Stimulated activated CD4-positive, alpha-beta T cell treated with anti-CD3 and anti-CD28 coated beads, Interleukin-12 subunit alpha, Interleukin-12 subunit beta, amount 100 ng/mL, for 4 hours (primary cell): ENCODE results near the gene EEFSEC.

ENCODE experiments used
- DNase-seq: peaks from one replicate; pipeline ENCODE4 v3.0.0-alpha.2; 2020

EEFSEC gene, protein sequence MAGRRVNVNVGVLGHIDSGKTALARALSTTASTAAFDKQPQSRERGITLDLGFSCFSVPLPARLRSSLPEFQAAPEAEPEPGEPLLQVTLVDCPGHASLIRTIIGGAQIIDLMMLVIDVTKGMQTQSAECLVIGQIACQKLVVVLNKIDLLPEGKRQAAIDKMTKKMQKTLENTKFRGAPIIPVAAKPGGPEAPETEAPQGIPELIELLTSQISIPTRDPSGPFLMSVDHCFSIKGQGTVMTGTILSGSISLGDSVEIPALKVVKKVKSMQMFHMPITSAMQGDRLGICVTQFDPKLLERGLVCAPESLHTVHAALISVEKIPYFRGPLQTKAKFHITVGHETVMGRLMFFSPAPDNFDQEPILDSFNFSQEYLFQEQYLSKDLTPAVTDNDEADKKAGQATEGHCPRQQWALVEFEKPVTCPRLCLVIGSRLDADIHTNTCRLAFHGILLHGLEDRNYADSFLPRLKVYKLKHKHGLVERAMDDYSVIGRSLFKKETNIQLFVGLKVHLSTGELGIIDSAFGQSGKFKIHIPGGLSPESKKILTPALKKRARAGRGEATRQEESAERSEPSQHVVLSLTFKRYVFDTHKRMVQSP

GRCh38 chr3:128153156-128154041 lies at the start of gene EEFSEC:
Gene EEFSEC (plus strand): TSS chr3:128153481. CDS start chr3:128153508, 27 bp downstream.
- peak; percentile 85 for DNase-seq

- no peak for DNase-seq
Measured at GRCh38 chr3:128107834-128108233, 45.4 kb upstream of the EEFSEC start.

GRCh38 chr3:128111147-128111546 lies 42.1 kb upstream of the EEFSEC start:
- no peak for DNase-seq

DNA sequence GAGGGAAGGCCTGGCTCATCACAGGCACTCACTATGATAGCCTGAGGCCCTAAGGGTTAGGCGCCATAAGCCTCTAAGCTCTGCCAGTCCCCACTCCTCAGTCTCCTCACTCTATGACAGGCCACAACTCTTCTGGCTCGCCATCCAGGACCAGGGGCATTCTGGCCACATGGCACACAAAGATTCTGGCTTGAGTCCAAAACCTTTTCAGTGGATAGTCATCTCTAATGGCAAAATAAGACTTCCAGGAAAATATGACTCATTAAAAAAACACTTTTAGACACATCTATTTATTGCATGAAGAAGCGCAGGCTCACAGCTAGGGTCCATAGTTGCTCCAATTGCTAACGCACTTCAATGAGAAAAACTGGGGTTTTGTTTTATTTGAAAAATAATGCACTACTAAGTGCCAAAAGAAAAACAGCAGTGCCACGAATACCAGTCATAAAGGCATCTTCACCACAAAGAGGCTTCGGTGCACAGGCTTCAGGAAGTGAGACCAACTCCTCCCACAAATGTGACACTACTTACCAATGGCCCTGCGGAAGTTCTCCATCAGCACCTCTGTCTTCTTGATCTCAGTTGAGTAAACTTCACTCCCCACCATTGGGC lies 40.8 kb upstream of the EEFSEC start:
- peak; percentile 13 for DNase-seq

- DNase-seq: no peak
Measured at GRCh38 chr3:128113817-128114794, 39.2 kb upstream of the EEFSEC start.

GRCh38 chr3:128122013-128122412 lies 31.3 kb upstream of the EEFSEC start:
- DNase-seq: no peak

DNA sequence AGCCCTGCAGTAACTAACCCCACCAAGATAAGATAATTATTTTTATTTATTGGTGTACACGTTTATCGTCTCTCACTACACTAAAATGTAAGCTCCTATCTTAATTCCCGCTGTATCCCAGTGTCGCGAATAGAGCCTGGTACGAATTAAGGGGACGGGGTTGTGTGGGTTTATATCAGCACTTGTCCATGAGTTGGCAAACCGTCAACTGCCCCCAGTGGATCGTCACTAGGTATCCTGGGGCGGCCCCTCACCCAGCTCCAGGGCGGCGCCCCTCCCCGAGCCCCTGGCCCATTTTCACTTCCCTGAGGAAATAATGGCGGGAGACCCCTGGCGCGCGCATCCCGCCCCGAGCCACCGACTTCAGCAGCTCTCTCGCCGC lies 30.1 kb upstream of the EEFSEC start:
- DNase-seq: no peak

DNA sequence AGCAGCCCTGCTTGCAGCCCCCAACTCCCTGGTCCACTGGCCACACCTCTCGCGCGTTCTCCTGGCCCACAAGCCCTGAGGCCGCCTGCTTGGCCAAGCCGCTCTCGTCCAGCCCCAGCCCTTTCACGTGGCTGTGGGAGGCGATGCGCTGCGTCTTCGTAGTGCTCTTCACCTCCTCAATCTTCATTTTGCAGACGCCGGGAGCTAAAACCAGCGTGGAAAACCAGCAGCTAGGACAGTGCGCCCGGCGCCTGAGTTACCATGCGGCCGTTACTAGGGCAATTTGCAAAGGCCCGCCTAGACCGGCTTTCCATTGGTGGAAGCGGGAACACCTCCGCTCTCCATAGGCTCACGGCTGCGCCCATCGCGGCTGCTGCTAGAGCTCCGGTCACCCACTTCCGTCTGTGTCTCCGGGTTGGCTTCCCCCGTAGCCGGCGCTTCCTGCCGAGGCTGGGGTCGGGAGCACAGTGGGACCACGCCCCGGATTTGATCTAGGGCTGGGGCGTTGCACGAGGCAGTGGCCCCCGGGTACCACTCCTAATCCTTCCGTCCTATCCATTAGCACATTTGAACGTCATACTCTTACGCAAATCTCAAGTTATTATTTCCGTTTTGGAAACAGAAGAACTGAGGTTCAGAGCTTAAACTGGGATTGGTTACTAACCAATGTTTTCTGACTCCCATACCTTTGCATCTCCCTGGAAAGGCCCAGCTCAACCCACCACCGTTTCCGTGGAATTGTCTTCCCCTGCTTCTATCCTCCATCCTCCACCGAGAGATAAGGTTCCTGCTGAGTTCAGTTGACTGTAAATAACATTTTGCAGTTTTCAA lies 29.5 kb upstream of the EEFSEC start, which contains the start of gene RUVBL1:
Gene RUVBL1 (minus strand): TSS at position 275 of the 831 bp plus-strand sequence. CDS start 88 bp downstream, at position 187.
- peak; percentile 93 for DNase-seq

DNA sequence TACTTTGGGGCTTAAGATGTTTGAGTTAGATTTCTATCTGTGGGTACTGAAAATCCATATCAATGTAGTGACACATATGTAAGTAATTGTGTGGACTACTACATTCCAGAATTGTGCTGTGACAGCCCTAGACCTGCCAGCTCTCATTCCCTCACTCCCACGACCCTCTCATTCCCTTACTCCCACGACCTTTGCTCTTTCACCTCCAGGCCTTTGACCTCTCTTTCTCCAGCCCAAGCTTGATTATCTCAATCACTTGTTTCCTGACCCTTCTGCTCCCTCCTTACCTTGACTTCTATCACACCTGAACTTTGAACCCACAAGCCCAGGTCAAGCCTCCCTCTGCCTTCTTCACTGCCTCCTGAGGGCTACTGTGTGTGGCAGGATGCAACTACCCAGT lies 26.0 kb upstream of the EEFSEC start:
- DNase-seq: no peak

DNA sequence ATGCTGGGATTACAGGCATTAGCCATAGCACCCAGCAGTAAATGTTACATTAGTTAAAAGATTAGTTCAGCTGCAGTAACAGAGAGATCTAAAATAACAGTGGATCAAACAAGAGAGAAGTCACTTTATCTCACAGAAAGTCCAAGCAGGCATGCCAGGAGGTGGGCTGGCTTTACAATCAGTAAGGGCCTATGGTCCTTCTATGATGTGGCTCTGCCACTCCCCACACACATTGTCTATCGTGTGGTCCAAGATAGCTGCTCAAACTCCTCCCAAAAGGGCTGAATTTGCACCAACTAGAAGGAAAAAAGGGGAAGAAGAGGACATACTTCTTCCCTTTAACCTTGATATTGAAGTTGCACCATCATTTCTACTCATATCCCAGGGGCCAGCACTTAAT lies 25.0 kb upstream of the EEFSEC start:
- no peak for DNase-seq

DNA sequence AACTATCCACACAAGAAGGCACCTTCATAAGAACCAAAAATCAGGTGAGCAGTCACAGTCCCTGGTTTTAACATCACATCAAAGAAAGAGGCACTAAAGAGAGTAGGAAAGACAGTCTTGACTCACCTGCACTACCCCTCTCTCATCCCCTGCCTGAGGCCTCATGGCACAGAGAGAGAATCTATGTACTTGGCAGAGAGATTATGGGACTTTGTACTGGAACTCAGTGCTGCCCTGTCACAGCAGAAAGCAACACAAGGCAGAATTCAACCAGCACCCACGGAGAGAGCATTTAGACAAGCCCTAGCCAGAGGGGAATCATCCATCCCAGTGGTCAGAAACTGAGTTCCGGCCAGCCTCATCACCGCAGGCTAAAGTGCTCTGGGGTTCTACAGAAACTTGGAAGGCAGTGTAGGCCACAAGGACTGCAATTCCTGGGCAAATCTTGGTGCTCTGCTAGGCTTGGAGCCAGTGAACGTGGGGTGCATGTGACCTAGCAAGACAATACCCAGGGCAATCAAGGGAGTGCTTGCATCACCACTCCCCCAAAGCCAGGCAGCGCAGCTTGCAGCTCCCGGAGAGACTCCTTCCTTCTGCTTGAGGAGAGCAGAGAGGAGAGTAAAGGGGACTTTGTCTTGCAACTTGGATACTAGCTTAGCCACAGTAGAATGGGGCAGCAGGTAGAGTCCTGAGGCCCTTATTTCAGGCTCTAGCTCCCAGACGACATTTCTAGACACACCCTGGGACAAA lies 21.2 kb upstream of the EEFSEC start:
- DNase-seq: no peak

DNA sequence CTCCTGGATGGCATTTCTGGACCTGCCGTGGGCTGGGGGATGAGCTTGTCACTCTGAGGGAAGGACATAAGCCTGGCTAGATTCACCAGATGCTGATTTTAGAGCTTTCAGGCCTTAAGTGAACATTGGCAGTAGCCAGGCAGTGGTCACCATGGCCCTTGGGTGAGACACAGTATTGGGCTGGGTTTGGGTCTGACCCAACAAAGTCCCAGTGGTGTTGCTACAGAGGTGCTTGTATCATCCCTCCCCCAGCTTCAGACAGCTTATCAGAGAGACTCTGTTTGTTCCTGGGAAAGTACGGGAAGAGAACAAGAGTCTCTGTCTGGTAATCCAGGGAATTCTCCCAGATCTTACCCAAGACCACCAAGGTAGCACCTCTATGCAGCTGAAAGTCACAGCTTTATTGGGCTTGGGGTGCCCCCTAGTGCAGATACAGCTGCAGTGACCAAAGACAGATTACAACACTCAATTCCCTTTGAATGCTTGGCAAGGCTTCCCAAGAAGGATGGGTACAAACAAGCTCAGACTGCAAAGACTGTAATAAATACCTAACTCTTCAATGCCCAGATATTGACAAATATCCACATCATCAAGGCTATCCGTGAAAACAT lies 19.9 kb upstream of the EEFSEC start:
- DNase-seq: no peak

DNA sequence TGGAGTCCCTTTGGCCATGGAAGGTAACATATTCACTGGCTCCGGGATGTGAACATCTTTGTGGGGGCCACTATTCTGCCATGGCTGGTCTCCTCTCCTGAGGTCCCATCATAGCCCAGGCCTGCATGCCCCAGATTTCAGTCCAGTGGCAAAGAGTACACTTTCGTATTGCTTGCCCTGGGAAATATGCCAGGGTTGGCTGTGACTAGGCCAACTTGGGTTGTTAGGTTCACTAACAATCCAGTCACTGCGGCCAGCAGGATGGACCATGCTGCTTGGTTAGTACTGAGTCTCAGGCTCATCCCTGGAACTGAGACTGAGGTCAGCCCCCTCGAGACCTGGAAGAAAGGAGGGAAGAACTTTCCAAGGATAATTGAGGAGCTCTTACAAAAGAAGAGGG lies 9.8 kb upstream of the EEFSEC start:
- no peak for DNase-seq

GRCh38 chr3:128144512-128145187 lies 8.6 kb upstream of the EEFSEC start:
- DNase-seq: no peak

- no peak for DNase-seq
Measured at GRCh38 chr3:128145279-128145678, 8.0 kb upstream of the EEFSEC start.

- DNase-seq: no peak
Measured at GRCh38 chr3:128146201-128146600, 7.1 kb upstream of the EEFSEC start.

DNA sequence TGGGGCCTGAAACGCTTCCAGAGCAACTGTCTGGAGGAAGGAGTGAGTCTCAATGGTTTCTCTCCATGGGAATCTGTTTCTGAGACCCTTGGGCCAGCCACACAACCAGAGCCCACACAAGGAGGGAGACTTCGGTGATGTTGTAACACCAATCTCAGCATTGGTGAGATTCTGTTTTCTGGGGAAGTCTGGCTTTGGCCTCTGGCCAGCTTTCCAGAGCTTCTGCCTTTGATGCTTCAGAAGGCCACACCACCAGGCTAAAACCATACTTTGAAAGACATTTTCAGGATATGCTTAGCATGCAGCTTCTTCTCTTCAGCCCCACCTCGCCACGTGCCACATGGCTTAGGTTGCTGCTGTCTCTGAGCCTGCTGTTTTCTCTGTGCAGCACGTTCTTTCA lies 3.6 kb upstream of the EEFSEC start:
- no peak for DNase-seq

DNA sequence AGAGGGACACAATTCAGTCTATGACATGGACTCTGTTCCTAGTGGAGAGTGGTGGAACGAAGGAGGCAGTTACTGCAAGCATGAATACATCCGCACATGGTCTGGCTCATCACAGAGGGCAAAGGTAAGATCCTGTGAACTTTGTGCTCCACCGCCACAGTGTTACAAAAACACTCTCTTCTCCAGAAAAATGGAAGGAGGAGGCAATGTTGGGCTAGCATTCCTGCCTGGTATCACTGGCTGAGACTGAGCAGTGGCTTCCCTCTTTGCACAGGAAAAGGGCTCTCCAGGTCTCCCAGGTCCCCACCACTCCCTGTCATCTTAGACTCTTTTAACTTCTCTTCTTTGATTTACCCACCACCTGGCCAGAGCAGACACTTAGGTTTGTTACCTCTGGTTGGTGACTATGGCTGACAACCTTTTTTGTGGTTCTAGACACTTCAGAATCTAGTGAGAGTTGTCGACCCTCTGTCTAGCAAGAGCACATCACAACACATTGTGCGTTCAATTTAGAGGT lies 1.5 kb upstream of the EEFSEC start:
- DNase-seq: no peak
